GM10847 (cell line): ENCODE measurements around the gene KCNIP4.

Experiments
- POLR2A ChIP-seq: IDR thresholded peaks from 2 replicates; pipeline ENCODE4 v1.6.1; 2011; ENCODE audit not compliant: insufficient read length; ENCODE audit errors: extremely low read depth

The KCNIP4 gene

DNA sequence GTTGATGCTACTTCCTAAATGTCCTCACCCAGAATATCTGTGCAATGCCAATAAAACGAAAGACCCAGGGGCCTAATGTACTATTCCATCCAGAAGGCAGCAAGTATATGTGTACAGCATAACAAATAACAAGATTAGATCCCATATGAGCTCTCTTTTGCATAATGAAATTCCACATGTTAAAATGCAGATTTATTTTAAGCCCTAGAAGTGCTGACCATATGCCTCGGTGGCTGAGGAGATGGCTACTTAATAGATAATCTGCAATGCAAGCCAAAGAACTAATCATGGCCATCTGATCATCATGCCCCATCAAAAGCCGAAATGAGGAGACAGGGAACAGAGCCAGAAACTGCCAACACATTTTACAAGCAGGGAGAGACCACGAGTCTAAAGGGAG is 293.5 kb downstream of the KCNIP4 start:
- TF ChIP-seq POLR2A, result no peak

GRCh38 chr4:21652508-21653231 is 295.9 kb downstream of the KCNIP4 start:
- TF ChIP-seq POLR2A, result no peak

GRCh38 chr4:21649391-21650090 is 299.0 kb downstream of the KCNIP4 start:
- no peak for TF ChIP-seq POLR2A

DNA sequence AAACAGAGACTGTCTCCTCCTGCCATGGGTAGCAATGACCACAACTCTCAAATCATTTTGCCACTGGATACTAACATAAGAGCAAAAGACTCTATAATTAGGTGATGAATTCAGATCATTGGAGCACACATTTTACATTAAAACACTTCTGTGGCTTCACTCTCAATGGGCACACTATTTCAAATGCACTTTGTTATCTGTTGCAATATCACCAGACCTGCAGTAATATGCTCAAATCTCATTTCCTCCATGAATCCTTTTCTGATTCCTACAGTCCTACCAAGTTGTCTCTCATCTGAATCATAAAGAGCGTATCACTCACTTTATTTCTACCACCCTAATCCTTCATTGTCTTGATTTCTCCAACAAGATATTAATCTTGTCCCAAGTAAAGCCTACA is 302.8 kb downstream of the KCNIP4 start:
- TF ChIP-seq POLR2A, result no peak

GRCh38 chr4:21641696-21642095 is 306.9 kb downstream of the KCNIP4 start:
- TF ChIP-seq POLR2A, result no peak

GRCh38 chr4:21638171-21638725 is 310.3 kb downstream of the KCNIP4 start:
- TF ChIP-seq POLR2A, result no peak

DNA sequence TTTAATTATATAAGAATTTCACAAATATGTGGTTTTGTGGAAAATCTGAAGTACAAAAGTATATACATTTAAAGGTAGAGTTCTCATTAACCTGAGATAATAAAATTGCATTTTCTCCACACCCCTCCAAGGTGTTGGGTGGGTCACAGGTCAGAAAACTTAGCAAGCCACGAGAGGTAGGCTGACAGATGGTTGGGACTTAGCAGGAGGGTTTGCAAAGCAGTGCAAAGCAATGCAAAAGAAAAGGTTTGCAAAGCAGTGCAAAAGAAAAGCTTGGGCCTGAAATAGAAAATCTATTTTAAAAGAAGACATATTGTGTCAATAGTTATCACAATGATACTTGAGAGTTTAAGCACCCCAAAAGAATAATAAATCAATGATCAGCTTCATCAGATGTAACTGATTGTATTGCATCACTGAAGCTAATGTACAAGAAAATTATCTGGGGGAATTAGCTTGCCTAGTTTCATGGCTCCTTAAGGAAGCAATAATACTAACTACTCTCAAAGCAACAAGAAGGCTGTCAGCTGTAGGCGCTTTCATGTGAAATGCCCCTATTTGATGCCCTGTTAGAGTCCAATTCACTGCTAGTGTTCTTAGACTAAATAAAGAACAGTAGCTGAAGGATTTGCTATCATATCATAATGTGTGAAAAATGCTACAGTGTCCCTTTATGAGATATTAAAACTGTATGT is 319.5 kb downstream of the KCNIP4 start:
- TF ChIP-seq POLR2A, result no peak

- TF ChIP-seq POLR2A, result no peak
These were observed 320.4 kb downstream of the KCNIP4 start for GRCh38 chr4:21628116-21628670.

DNA sequence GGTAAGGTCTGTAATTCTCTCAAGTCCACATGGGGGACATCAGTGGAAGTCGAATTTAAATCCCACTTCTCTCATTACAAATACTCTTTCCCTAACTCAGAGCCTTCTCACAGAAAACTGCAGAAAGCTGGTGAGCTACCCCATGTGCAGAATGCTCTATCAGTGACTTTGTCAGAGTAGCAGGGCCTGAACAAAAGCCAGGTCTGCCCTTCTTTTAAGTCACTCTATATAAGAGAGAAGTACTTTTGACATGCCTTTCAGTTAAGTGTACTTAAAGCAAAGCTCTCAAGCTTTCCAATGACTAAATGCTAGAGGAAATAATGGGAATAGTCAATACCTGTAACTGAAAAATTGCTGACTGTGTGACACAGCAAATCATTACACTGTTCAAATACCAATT is 323.1 kb downstream of the KCNIP4 start:
- no peak for TF ChIP-seq POLR2A

DNA sequence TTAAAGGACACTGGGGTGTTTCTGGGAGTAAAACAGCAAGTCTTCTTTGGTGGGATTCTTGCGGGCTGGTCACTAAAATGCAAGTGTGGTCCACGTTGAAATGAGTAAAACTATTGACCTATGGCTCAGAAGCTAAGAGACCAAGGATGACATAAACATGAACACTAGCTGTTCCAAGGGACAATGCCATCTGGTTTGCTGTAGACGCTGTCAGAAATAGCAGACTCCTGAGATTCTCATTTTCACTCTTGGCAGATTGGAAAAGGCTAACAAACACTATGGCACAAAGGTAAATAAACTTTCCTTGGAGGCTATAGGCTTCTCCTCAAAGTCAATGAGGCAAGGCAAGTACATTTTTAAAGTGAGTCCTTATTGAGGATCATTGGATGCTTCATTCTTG is 343.6 kb downstream of the KCNIP4 start:
- no peak for TF ChIP-seq POLR2A

- no peak for TF ChIP-seq POLR2A
These were observed 352.1 kb downstream of the KCNIP4 start for GRCh38 chr4:21596521-21596920.

GRCh38 chr4:21593671-21594001 is 354.9 kb downstream of the KCNIP4 start:
- no peak for TF ChIP-seq POLR2A

DNA sequence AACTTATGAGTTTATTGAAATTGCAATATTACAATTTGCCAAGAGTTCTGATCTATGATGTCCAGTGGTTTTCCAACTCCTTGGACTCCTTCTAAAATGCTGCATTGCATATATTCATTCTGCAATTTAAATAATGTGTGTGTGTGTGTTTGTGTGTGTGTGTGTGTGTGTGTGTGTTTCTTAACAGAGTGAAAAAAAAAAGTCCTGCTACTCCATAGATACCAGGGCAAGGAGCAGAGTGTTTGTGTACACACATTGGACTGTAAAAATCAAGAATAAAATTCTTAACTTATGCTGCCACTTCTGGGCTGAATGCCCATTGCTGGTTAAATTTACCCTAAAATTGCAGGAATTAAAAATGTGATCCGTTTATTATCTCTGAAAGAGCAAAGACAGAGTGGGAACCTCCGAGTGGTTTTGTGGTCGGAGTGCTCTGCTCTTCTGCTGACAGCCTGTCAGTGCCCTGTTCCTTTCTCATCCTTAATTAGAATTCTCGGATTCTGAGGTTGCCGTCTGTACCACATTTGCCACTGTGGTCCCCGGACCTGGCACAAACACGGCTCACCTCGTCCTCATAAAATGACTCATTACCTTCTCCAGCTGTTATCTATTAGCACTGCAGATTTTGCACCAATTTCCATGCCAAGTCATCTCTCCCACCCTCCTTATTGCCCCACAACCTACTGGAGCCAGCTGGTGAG is 355.5 kb downstream of the KCNIP4 start:
- TF ChIP-seq POLR2A, result no peak

GRCh38 chr4:21577056-21577455 is 371.5 kb downstream of the KCNIP4 start:
- no peak for TF ChIP-seq POLR2A

GRCh38 chr4:21571100-21571499 is 377.5 kb downstream of the KCNIP4 start:
- TF ChIP-seq POLR2A, result no peak
